ENCODE data around the gene MAP4K3. TPM values are rescaled to one million over a fixed set of nuclear protein-coding genes. Genes with fewer than 3 reads are reported as not detected.

The MAP4K3 gene
- total RNA-seq, 1 donor from 2014 or later = 38.5 TPM

DNA sequence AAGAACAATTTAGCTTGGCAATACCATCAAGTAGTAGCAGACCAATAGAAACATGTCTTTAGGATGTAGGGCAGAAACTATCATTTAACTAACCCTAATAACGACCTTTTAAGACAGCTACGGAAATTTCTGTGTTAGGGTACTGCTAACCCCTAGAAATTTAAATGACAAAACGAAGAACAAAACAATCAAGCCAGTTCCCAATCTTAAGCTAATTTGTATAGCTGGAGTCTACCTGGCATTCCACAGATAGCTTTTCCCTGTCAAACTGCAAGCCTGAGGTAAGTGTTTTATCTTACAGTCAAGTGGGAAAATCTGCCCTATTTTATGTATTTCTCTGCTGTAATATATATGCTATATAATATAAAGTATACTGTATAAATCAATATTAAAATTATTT, 155.7 kb downstream of the MAP4K3 start:
- Histone ChIP-seq H3K4me3 (no peak overlapping the region), H3K36me3 (peaks cover 0 to 46% of the 10 kb centered on the region in 2 donors), H3K27ac (no peak overlapping the region), H3K27me3 (no peaks in the 10 kb centered on the region), H3K4me1 (no peaks in the 10 kb centered on the region), H3K9me3 (no peaks in the 10 kb centered on the region)
- TF ChIP-seq, protein P1, sequence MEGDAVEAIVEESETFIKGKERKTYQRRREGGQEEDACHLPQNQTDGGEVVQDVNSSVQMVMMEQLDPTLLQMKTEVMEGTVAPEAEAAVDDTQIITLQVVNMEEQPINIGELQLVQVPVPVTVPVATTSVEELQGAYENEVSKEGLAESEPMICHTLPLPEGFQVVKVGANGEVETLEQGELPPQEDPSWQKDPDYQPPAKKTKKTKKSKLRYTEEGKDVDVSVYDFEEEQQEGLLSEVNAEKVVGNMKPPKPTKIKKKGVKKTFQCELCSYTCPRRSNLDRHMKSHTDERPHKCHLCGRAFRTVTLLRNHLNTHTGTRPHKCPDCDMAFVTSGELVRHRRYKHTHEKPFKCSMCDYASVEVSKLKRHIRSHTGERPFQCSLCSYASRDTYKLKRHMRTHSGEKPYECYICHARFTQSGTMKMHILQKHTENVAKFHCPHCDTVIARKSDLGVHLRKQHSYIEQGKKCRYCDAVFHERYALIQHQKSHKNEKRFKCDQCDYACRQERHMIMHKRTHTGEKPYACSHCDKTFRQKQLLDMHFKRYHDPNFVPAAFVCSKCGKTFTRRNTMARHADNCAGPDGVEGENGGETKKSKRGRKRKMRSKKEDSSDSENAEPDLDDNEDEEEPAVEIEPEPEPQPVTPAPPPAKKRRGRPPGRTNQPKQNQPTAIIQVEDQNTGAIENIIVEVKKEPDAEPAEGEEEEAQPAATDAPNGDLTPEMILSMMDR (IDR thresholded peaks at IDR 0.05) = no peak
- TF ChIP-seq POLR2A (IDR thresholded peaks at IDR 0.05) (no peak), POLR2AphosphoS5 (IDR thresholded peaks at IDR 0.05; ENCODE audit: insufficient read depth in 1 of 2, low read depth in 1 of 2) (no peak)
- intact Hi-C loops (cut with DNase I) = no loop called here
- no peak for DNase-seq (ENCODE audit: extremely low spot score in 2 of 2)

DNA sequence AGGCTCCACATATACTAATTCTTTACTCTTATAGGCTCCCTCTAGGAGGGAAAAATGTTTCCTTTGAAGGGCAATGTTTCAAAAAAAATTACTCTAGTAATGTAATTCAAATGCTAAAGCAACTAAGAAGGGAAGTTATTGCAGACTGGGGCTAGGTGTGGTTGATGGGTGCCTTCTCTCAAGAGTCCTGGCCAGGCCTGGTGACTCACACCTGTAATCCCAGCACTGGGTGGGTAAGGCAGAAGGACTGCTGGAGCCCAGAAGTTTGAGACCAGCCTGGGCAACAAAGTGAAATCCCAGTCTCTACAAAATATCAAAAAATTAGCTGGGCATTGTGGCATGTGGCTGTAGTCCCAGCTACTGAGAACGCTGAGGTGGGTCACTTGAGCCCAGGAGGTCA, 162.1 kb downstream of the MAP4K3 start:
- no peak for DNase-seq (ENCODE audit: extremely low spot score in 2 of 2)
- intact Hi-C loops (cut with DNase I) = no loop called here
- Histone ChIP-seq H3K9me3 (no peaks in the 10 kb centered on the region), H3K27ac (no peak overlapping the region), H3K4me1 (no peaks in the 10 kb centered on the region), H3K27me3 (no peaks in the 10 kb centered on the region), H3K36me3 (peaks cover 0 to 36% of the 10 kb centered on the region in 2 donors), H3K4me3 (no peak overlapping the region)
- TF ChIP-seq POLR2AphosphoS5 (IDR thresholded peaks at IDR 0.05; ENCODE audit: insufficient read depth in 1 of 2, low read depth in 1 of 2) (no peak), POLR2A (IDR thresholded peaks at IDR 0.05) (no peak)

DNA sequence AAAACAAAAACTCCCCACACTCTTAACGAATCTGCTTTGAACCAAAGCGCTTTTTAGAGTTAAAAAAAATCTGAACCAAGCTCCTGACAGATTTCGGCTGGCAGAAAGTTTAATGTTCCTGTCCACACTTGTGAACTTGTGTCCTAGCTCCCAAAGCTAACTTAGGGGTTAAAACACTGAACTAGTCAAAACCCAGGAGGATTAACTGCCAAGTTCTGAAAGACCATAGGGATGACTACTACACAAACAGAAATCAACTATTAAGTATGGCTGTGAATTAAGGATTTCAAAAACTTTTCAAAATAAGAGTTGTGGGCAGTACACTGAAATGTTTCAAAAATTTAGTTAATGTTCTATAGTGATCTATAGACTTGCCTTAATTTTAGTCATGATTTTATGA, 167.1 kb downstream of the MAP4K3 start:
- H3K9me3 ChIP-seq = no peaks in the 10 kb centered on the region
- intact Hi-C loops (cut with DNase I) = no loop called here
- no peak overlapping the region for H3K27ac ChIP-seq
- TF ChIP-seq POLR2A (IDR thresholded peaks at IDR 0.05) (no peak), POLR2AphosphoS5 (IDR thresholded peaks at IDR 0.05; ENCODE audit: insufficient read depth in 1 of 2, low read depth in 1 of 2) (no peak)
- TF ChIP-seq, protein P1 (IDR thresholded peaks at IDR 0.05) = no peak
- peaks cover 0 to 10% of the 10 kb centered on the region in 2 donors for H3K36me3 ChIP-seq
- DNase-seq (ENCODE audit: extremely low spot score in 2 of 2) = no peak
- no peaks in the 10 kb centered on the region for H3K4me1 ChIP-seq
- no peak overlapping the region for H3K4me3 ChIP-seq
- H3K27me3 ChIP-seq = no peaks in the 10 kb centered on the region

DNA sequence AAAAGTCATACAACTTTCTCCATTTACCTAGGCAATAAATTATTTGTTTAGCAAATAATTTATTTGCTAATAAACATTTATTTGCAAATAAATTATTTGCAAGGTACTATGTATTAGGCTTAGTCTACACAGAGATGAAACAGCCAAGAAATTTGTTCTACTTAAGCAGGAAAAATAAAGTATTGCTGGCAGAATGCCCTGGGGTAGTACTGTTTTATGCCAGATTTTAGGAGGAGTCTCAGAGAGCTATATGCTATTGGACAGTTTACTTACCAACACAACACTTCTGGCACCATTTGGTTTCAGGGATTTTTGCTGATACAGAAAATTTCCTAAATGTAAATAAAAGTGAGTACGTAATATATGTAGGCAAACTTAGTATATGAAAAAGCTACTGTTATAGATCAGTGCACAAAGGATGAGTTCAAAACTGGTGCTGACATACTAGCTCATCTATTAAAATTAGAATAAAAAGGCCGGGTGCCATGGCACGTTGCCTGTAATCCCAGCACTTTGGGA, 170.1 kb downstream of the MAP4K3 start:
- H3K36me3 ChIP-seq = peaks cover 0 to 19% of the 10 kb centered on the region in 2 donors

DNA sequence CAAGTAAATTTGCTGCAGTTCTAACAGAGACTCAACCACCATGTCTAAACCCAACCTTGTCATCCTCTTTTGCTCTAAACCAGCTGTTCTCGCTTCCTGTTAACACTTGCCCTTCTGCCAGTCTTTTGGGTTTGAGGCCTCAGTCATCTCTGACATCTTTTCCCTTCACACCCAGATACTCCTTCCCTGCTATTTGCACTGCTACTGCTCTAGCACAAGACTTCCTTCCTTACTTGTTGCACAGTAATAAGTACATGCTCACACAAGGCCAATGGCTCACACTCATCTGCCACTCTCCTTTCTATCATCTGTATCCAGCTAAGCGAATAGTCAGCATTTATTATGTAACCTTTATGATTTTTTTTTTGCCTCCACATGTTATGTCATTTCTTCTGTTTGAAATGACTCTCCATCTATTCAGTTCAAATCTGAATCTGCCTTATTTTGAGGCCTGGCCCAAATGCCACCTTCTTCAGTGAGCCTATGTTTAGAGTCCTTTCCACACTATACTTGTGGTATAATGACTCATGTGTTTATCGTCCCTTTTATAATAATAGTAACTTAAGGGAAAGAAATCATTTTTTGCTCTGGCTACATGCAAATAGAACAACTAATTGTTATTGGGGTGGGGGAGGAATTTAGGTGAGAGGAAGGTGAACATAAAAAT, 170.8 kb downstream of the MAP4K3 start:
- TF ChIP-seq, protein P1 (IDR thresholded peaks at IDR 0.05) = no peak
- TF ChIP-seq POLR2AphosphoS5 (IDR thresholded peaks at IDR 0.05; ENCODE audit: insufficient read depth in 1 of 2, low read depth in 1 of 2) (no peak), POLR2A (IDR thresholded peaks at IDR 0.05) (no peak)
- Histone ChIP-seq H3K4me3 (no peak overlapping the region), H3K27ac (no peak overlapping the region), H3K27me3 (no peaks in the 10 kb centered on the region), H3K4me1 (no peaks in the 10 kb centered on the region), H3K9me3 (no peaks in the 10 kb centered on the region), H3K36me3 (peaks cover 0 to 14% of the 10 kb centered on the region in 2 donors)
- intact Hi-C loops (cut with DNase I) = no loop called here
- DNase-seq (ENCODE audit: extremely low spot score in 2 of 2) = no peak

More for the DNA sequence above, 170.1 kb downstream of the MAP4K3 start:
- Histone ChIP-seq H3K9me3 (no peaks in the 10 kb centered on the region), H3K27me3 (no peaks in the 10 kb centered on the region), H3K4me3 (no peak overlapping the region), H3K27ac (no peak overlapping the region), H3K4me1 (no peaks in the 10 kb centered on the region)
- no peak for DNase-seq (ENCODE audit: extremely low spot score in 2 of 2)
- intact Hi-C loops (cut with DNase I) = no loop called here
- TF ChIP-seq POLR2A (IDR thresholded peaks at IDR 0.05) (no peak), POLR2AphosphoS5 (IDR thresholded peaks at IDR 0.05; ENCODE audit: insufficient read depth in 1 of 2, low read depth in 1 of 2) (no peak)
- TF ChIP-seq, protein P1 (IDR thresholded peaks at IDR 0.05) = no peak

All from vagina (tissue), 2 donors.